ENCODE results near the gene PKD2. TPM values are rescaled to one million over a fixed set of nuclear protein-coding genes. Genes with fewer than 3 reads are reported as not detected.
A peak's percentile ranks its signal among the peaks of the same experiment; 100 is the strongest.

PKD2 gene
- total RNA-seq (2014; rRNA removed; shearing (Covaris generic)): 18.8 and 22.3 TPM in 2 replicates

- peak; percentile 52 for DNase-seq (ENCODE audit: low spot score)
Observed at GRCh38 chr4:88007304-88008121, at the start of gene PKD2. PKD2 (plus strand) TSS chr4:88007635; CDS start chr4:88007734, 99 bp downstream.

DNA sequence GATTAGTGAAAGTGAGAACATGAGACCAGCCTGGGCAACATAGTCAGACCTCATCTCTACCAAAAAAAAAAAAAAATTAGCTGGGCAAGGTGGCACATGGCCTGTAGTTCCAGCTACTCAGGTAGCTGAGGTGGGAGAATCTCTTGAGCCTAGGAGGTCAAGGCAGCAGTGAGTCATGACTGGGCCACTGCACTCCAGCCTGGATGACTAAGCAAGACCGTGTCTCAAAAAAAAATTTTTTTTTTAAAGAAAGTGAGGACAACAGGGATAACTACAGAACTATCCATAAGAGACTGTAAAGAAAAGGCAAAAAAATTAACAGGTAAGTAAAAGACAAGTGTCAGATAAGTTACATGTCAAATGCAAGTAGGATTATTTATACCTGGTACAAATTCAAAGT, 45.4 kb upstream of the PKD2 start:
- peak; percentile 39 for DNase-seq (ENCODE audit: low spot score)

GRCh38 chr4:87962398-87963146, 44.9 kb upstream of the PKD2 start:
- no peak for DNase-seq (ENCODE audit: low spot score)

- DNase-seq (ENCODE audit: low spot score): no peak
Observed at GRCh38 chr4:87965501-87965975, 41.9 kb upstream of the PKD2 start.

DNA sequence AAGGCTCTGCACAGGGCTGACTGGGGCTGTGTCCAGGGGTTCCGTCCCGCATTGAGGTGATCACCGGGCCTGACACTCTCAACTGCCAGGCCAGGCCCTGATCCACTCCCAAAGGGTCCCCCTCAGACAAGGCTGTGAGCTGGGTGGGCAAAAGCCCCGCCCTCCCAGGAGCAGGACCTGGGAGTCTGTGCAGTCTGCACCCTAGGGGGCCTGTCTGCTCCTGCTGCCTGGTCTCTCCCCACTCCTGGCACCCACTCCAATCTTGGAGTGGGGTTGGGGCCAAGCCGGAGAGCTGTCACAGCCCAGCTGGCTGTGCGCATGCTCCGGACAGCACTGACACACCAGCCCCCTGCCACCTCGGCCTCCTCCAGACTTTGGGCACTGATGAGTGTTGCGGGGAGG, 41.3 kb upstream of the PKD2 start:
- no peak for DNase-seq (ENCODE audit: low spot score)

- DNase-seq (ENCODE audit: low spot score): no peak
Observed at GRCh38 chr4:87967193-87967592, 40.2 kb upstream of the PKD2 start.

- DNase-seq (ENCODE audit: low spot score): no peak
Observed at GRCh38 chr4:87970121-87970520, 37.3 kb upstream of the PKD2 start.

DNA sequence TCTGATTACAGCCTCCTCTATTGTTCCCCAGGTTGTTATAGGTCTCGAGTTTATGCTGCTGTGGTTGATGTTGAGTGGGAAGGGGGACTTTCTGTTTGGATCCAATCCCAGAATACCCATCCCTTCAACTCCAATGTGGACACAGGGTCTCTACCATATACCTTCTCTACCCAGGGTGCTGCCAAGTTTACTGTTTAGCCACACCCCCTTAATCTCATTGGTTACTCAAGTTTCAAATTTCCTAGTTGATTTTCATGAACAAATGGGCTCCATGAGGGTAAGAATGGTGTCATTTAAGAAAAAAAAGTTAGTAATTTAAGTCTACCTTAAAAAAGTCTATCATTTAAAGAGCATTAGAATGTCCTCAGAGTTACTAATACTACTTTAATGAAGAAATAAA, 35.6 kb upstream of the PKD2 start:
- DNase-seq (ENCODE audit: low spot score): no peak

GRCh38 chr4:87973283-87974169, 33.9 kb upstream of the PKD2 start:
- peak; percentile 73 for DNase-seq (ENCODE audit: low spot score)

- DNase-seq (ENCODE audit: low spot score): peak; percentile 52
Observed at GRCh38 chr4:87974856-87975462, 32.5 kb upstream of the PKD2 start.

- DNase-seq (ENCODE audit: low spot score): peak; percentile 89
Observed at GRCh38 chr4:87975466-87975865, 32.0 kb upstream of the PKD2 start, which contains the start of gene SPP1. SPP1 (plus strand) TSS chr4:87975714; CDS start chr4:87976896, 1,182 bp downstream.

DNA sequence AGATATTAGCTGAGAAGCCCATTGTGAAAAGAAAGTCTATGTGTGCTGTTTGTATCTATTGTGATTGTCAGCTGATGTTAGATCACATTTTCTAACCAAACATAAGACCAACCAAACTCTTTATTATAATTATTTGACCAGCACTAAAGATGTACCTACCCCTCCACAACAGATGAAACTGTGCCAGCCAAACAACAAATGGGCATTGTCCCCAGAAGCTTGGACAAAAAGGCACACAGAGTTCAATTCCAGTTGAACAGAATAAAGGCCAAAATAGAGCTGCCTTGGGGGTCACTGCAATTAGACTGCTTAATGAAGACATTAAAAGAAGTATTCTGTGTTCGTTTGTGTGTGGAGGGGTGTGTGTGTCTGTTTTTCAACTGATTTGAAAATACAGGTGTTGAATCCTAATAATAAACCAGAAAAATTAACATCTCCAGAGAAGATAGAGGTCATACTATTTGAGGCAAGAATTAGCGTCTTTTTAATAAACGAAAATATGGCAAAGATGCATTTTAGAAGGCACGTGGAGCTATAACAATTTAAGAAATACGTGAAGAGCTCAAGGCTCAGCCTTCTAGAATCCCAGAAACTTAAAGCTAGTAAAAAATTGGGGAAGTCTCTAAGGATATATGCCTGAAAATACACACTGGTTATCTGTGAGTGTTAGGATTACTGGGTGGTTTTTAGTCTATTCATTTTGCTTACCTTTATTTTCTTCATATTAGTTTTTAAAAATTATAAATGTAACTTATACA, 29.7 kb upstream of the PKD2 start:
- no peak for DNase-seq (ENCODE audit: low spot score)

DNA sequence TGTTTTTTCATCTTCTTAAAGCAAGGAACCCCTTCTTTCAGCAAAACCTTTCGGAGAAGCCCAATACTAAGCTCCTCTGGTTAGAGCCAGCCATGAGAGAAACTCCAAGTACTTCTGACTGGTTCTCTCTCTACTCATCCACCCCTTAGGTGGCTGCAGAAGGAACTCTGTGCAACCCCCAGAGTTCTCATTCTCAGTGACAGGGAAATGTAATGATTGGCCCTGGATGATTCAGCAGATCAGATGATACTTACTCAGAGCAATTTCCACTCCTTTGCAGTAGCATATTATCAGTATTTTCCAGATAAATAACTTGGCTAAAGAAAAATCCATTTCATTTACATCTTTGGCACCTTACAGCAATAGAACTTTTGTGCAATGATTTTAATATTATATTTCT, 28.8 kb upstream of the PKD2 start:
- no peak for DNase-seq (ENCODE audit: low spot score)

- no peak for DNase-seq (ENCODE audit: low spot score)
Observed at GRCh38 chr4:87979810-87980209, 27.6 kb upstream of the PKD2 start.

DNA sequence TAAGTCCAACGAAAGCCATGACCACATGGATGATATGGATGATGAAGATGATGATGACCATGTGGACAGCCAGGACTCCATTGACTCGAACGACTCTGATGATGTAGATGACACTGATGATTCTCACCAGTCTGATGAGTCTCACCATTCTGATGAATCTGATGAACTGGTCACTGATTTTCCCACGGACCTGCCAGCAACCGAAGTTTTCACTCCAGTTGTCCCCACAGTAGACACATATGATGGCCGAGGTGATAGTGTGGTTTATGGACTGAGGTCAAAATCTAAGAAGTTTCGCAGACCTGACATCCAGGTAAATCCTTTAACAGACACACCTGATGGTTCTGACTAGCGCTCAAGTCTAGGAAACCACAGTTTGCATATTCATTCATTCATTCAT, 25.9 kb upstream of the PKD2 start:
- no peak for DNase-seq (ENCODE audit: low spot score)

DNA sequence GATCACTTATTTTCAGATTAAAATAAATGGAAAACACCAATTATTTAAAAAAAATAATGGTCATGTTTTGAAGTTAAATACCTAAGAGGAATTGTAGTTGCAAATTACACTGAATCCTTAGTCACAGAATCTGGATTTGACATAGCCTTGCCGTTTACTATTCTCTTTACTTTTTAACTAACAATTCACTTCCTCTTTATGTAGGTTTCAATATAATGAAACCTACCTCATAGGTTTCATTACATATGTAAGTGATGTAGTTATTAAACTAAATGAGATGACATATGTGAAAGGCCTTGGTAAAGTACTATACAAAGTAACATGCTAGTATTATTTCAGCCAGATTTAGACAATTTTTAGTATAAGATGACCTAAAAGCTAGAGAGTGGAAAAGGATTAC, 25.4 kb upstream of the PKD2 start:
- no peak for DNase-seq (ENCODE audit: low spot score)

DNA sequence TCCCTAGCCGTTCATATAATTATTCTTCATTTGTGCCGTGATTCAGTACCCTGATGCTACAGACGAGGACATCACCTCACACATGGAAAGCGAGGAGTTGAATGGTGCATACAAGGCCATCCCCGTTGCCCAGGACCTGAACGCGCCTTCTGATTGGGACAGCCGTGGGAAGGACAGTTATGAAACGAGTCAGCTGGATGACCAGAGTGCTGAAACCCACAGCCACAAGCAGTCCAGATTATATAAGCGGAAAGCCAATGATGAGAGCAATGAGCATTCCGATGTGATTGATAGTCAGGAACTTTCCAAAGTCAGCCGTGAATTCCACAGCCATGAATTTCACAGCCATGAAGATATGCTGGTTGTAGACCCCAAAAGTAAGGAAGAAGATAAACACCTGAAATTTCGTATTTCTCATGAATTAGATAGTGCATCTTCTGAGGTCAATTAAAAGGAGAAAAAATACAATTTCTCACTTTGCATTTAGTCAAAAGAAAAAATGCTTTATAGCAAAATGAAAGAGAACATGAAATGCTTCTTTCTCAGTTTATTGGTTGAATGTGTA, 24.9 kb upstream of the PKD2 start:
- no peak for DNase-seq (ENCODE audit: low spot score)

DNA sequence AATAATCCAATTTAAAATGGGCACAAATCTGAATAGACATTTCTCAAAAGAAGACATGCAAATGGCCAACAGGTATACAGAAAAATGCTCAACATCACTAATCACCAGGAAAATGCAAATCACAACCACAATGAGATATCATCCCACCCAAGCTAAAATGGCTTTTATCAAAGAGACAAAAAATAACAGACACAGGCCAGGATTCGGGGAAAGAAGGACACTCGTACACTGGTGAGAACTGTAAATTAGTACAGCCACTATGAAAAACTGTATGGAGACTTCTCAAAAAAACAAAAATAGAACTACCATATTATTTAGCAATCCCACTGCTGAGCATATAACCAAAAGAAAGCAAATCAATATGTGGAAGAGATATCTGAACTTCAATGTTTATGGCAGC, 23.4 kb upstream of the PKD2 start:
- DNase-seq (ENCODE audit: low spot score): no peak

DNA sequence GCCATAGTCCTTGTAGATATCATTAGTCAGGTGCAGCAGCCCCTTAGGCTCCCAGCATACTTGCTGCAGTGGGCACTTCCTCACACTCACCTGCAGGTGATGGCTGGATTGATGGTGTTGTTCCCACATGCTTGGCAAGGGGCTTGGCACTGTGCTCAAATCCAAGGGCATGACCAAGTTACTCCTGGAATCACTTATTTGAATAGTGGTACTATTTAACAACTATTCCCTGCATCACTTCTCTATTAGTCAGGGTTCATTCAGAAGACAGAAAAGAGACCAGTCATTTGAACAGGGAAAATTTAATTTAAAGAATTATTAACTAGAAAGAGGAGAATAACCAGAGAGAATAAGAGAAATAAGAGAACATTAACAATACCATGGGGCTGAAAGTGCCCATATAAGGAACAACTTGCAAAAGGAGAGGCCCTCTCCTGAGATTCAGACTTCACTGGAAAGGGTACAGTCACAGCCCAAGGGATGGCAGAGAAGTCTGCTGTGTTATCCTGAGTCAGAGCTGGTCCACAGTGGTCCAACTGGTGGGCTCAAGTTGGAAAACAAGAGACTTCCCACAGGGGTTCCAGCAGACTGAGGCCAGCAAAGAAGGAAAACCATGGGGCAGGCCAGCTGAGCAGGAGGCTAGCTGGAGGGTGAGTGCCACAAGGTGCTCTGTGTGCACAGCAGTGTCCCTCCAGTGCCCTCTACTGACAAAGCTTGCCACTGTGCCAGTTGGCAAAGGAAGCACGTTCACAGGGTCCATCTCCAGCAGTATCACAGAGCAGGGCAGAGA, 22.1 kb upstream of the PKD2 start:
- peak; percentile 78 for DNase-seq (ENCODE audit: low spot score)

GRCh38 chr4:87985887-87986200, 21.6 kb upstream of the PKD2 start:
- no peak for DNase-seq (ENCODE audit: low spot score)

All from H4 (cell line).